GM21367 (cell line): ENCODE data around the gene NR2F1-AS1.
"Not testable (repeated sequence)": the region's sequence is repeated elsewhere in the genome, so short reads cannot be mapped to it uniquely, and the experiment has no call there.

ENCODE experiments used
- ATAC-seq: cut with Tn5 transposase; IDR thresholded peaks from one replicate; pipeline ENCODE4 v1.9.1; 2021; ENCODE audit not compliant: unreplicated experiment

The NR2F1-AS1 gene

GRCh38 chr5:93576994-93577853 lies 3.8 kb downstream of the NR2F1-AS1 start:
- ATAC-seq: no peak

DNA sequence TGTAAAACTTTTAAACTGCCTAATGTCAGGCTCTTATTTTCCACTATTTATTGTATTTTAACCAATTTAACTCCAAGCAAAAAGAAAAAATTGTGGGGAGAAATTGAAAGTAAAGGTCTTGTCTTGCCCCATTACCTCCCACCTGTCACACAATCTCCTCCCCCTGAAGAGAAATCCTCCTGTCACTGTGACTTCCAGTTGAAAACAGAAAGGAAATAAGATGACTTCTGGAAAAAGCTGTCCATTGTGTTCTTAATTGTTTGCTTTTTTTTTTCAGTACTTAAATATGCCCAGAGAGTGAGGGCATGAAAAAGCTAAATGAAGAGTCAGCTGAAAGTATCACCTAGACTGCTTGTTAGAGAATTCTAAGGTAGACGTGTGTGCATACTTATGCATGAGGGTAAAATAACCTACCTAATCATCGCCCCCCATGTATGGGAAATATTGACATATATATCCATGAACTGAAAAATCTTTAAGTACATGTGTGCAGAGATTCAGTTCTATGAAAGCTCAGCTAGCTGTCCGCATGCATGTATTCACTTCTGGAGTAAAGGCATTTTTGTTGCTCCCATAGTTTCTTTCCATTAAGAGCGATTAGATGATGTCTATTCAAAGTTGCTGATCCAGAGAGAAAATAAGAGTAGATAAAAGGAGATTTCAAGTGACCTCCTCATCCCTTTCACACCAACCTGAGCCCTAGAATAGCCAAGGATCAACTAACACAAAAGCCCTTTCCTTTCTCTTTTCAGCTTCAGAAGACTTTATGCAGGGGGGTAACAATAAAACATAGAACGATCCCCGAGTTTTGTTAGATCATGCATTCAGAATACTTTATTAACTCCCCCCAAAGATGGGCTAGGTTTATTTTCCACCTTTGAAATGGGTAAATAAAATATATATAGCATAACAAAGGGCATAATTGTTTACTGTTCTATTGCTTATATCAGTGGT lies 5.3 kb downstream of the NR2F1-AS1 start:
- no peak for ATAC-seq

DNA sequence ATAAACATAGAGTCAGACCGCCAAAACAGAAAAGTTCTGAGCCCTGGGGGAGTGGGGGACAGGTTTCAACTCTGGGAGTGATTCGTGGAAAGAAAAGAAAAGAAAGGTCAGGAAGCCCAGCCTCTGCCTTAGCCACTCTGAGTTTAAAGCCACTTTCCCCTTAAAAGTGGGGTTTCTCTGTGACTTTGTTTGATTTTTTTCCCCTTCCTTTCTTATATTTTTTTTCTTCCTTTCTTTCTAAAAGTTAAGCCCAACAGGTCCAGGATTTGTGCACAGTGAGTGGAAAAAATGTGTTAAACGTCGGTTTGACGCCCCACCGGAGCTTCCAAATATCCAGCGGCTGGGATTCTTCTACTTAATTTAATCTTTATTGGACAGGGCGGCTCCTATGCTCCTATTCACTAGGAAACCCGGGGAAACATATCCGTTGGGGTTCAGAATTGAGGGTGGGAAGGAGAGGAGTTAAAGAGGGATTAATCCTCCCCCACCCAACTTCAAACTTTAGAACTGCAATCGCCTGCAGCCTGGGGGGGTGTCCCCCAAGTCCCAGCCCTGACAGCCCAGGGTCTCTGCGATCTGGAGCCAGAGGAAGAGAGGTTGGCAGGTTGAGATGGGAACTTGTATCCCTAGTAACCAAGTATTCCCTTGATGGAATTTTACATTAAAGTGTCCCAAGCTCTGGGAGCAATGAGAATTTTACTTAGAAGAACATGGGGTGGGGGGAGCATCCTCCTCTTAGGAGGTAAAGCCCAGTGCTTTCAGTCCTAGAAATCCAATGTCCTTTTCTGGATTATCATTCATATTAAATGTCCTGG lies 6.3 kb downstream of the NR2F1-AS1 start:
- ATAC-seq: no peak

DNA sequence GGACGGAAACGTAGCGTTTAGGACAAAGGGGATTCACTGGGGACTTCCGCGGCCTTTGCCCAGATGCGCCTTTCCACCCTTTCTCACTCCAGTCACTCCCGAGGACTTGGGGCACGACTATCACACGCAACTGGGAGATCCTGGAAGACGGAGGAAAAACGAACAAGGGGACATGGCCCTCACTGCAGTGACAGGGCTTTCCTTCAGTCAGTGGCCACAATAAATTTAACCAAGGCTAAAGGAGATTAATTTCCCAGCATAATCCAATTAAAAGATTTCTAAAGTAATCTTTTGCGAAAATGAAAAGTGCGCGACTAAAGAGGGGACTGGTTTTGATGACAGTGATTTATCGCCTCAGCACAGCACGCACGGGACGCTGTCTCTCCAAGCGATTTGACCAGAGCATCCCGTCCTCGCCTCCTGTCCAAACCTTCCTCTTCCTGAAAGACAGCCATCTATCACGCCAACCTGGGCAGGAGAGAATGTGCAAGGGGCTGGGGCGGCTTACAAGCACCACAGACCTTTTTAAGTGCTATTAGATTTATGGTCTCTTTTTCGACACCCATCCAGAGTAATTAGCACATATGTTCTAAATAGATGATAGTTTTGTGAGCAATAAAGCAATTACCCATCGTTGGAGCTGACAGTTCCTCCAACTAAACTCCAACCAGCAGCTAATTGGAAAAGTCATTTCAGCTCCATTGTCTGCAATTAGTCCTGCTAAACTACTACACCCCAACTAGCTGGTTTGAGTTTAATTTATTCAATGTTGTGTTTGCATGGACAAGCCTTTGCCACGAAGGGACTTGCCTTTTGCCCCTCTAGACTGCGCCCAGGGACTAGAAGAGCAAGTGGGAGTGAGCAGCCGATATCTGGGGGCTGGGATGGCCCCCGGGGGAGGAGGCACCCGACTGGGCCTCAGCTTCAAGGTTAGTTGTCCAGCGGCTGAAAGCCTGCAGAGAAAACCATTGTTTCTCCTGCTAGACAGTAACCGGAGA lies 7.4 kb downstream of the NR2F1-AS1 start:
- no peak for ATAC-seq

- no peak for ATAC-seq
Measured at GRCh38 chr5:93572608-93573353, 8.2 kb downstream of the NR2F1-AS1 start.

- ATAC-seq: no peak
Measured at GRCh38 chr5:93572101-93572607, 8.9 kb downstream of the NR2F1-AS1 start.

- no peak for ATAC-seq
Measured at GRCh38 chr5:93571114-93571949, 9.7 kb downstream of the NR2F1-AS1 start.

DNA sequence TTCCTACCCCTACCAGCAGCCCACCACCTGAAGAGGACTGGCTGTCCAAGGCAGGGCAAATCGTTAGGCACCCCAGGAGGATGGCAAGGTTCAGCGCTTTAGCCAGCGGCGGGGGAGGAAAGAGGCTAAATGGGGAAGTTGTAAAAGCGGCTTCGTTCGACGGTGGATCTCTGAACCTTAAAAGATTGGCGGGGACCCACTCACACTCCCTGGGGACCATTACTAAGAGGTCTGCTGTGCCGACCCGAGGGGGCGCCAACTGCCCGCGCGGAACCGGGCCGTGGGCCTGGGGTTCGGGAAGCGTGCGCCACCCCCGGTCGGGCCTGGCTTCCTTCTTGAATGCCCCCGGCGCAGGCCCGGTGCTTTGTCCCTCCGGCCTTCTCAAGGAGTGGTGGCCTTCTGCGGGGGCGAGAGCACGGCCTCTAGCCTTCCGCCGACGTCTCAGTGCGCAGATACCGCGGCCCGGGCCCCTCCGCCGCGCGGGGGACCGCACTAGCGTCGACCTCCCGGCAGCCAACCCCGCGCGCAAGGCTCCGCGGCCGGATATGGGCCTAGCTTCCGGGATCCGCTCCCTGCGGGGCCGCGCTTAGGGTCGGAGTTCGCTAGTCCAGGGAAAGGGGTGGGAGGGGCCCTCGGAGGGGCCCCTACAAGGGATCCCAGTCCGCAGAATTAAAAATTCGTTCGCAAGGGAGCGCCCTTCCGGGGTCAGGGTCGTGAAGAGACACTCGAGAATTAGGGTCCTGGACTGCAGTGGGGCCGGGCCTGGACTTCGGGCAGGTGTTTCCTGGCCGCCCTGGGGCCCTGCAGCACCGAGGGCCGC lies 10.5 kb downstream of the NR2F1-AS1 start:
- ATAC-seq: peak; percentile 55

DNA sequence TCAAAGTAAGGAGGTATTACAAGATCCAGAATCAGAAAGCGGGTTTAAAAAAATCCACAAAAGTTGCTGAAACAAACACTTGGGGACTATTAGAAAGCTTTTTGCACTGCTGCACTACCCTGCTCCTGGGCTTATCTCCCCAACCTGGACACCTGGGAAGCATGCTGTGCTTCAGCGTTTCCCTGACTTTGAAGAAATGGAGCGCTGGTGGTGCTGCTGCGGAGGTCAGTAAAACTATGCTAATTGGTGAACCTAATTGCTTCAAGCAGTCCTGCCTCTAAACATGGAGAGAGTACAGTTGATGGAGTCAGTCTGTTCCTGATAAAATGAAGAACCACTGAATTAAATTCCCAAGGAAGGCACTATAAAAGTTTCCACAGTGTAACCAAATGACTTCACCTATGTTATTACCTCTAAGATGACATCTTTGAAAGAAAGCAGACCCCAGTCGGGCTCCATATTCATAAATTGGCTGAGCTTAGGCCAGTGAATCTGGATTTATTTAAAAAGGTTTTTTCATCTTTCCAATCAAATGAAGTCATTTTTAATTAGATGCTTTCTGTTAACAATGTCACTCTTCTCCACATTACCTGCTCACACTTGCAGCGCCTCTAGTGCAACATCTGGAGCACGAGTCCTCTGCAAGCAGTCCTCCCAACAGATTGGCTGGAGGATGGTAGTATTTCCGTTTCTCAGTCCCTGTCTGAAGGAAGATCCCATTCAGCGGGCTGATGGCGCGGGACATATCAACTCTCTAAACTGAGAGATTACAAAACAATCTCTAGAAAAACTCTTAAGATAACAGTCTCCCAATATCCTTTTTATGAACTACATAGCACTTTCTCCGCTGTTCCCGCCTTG lies 11.5 kb downstream of the NR2F1-AS1 start:
- no peak for ATAC-seq

DNA sequence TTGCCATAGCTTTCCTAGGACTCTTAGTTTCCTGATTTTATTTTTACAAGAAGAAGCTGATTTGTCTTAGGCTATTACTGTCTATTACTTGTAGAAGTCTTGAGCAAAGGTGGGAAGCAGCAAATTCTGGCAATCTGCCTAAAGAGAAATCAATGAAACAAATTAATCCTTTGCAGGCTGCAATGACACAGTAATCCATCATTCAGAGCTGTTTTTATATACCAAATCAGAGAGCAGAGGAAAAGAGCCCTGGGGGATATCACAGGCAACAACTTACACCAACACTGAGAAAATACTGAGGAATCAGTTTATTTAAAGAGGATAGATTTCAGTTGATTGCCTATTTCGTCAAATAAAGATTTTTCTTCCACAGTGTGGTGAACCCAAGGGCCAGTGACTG lies 13.6 kb downstream of the NR2F1-AS1 start:
- no peak for ATAC-seq

- no peak for ATAC-seq
Measured at GRCh38 chr5:93566091-93566490, 14.9 kb downstream of the NR2F1-AS1 start.

DNA sequence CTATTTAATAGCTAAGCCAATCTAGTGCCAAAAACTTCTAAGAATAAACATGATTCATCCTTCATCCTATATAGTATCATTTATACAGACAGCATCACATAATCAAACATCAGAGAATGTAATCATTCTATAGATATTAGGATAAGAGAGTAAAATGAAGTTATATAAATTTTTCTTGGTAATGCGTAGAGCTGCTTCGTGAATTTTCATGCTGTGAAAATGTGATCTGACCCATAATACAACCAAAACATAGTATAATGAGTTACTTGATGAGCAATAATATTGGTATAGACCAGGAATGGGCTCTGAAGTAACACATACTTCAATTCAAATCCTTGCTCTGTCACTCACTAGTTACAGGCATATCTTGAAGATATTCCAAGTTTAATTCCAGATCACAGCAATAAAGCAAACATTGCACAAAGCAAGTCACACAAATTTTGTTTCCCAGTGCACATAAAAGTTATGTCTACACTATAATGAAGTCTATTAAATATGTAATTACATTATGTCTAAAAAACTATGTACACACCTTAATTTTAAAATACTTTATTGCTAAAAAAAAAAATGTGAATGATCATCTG lies 23.9 kb downstream of the NR2F1-AS1 start:
- no peak for ATAC-seq

DNA sequence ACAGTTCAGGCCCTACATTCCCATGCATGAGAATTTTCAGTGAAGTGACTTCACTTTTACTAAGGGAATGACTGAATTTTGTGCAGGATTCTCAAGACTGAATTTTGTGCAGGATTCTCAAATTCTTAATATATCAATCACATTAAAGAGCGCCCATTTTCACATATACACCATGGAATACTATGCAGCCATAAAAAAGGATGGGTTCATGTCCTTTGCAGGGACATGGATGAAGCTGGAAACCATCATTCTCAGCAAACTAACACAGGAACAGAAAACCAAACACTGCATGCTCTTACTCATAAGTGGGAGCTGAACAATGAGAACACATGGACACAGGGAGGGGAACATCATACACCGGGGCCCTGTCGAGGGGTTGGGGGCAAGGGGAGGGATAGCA lies 31.4 kb downstream of the NR2F1-AS1 start:
- ATAC-seq: not testable (repeated sequence)

DNA sequence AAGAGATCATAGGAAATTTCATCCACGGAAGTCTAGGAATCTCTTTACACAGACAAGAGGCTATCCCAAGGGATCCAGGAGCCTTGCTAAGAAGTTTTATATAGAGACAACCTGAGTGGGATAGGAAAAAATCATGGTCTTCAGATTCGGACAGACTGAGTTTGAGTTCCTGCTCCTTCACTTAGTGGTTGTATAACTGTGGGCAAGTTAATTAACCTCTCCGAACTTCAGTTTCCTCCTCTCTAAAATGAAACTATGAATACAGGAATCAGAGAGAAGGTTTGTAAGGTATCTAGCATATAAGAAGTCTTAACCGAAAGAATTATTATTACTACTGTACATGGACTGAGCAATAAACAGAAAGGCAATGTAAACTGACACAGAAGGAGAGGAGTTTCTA lies 35.1 kb downstream of the NR2F1-AS1 start:
- ATAC-seq: no peak

DNA sequence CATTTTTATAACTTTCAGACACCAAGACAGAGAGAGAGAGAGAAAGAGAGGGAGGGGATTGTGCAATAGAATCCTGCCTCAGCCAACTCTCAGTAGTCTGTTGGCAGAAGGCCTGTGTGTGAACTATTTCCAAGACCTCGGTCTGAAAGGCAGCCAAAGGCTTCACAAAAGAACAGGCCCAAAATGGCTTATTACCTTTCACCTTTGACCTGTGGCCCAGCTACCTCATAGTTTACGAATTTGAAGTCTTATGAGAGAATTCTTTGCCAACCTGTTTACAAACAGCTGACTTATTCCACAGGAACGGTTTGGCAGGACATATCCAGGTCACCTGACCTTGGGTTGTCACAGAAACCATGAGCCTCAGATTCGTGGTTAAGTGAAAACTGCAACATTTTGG lies 48.6 kb downstream of the NR2F1-AS1 start:
- ATAC-seq: no peak

GRCh38 chr5:93521815-93522214 lies 59.2 kb downstream of the NR2F1-AS1 start:
- not testable (repeated sequence) for ATAC-seq
